Mesenteric fat pad (tissue), 1 donor: ENCODE results near the gene NSMCE4A. TPM values are rescaled to one million over a fixed set of nuclear protein-coding genes. Genes with fewer than 3 reads are reported as not detected.
"Not testable (repeated sequence)": the region's sequence is repeated elsewhere in the genome, so short reads cannot be mapped to it uniquely, and the experiment has no call there.

ENCODE experiments used
- DNase-seq: peaks from one replicate; pipeline ENCODE4 v3.0.0-alpha.2; 2020; ENCODE audit warnings: low spot score
- total RNA-seq: library from RNA; stranded (reverse); fragmentation: NEBNext Ultra II Directional; extraction: Animal tissue kit (Norgen Biotek cat#: 25700); gene quantifications from one replicate; pipeline ENCODE4 v1.2.1, GENCODE V29; 2021
- donor health status: DM: yes; HTN: yes; CAD: no.

Gene NSMCE4A
- total RNA-seq, 1 donor from 2014 or later = 48.0 TPM

GRCh38 chr10:121988361-121989324 is 13.6 kb upstream of the NSMCE4A start, which contains the start of gene TACC2:
TSS of gene TACC2 (plus strand) at chr10:121989163. CDS start at chr10:122021982, 32,819 bp downstream.
- DNase-seq = no peak

- no peak for DNase-seq
These were observed 9.4 kb upstream of the NSMCE4A start for GRCh38 chr10:121984463-121984862.

DNA sequence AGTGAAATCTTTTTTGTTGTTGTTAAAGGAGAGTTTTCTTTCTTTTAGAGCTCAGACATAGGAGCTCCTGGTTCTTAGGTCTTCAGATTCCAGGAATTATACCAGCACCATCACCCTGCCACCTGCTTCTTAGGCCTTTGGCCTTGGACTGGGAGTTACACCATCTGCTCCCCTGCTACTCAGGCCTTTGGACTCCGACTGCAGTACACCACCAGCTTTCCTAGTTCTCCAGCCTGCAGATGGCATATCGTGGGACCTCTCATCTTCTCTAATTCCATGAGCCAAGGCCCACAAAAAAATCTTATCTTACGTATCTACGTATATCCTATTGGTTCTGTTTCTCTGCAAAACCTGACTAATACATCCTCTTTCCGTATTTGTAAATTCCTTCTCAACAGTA is 8.8 kb upstream of the NSMCE4A start:
- no peak for DNase-seq

DNA sequence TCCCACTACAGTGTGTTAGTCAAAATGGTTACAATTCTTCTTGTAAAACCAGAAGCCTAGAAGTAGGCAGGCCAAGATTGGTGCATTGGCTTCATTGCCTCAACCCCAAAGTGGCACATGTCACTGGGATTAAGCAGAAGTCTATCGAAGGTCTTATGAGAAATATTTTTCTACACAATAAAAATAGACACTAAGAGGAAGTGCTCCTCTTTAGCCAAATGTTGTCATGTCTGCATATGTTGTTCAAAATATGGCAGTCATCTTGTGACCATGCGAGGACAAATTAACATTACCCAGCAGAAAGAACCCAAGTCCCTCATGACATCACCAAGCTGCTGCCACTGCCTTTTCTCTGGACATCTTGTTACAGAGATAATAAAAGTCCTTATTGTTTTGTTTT is 6.3 kb upstream of the NSMCE4A start:
- no peak for DNase-seq

- DNase-seq = no peak
These were observed 3.5 kb upstream of the NSMCE4A start for GRCh38 chr10:121978511-121978910.

GRCh38 chr10:121976607-121977006 is 1.6 kb upstream of the NSMCE4A start:
- no peak for DNase-seq

DNA sequence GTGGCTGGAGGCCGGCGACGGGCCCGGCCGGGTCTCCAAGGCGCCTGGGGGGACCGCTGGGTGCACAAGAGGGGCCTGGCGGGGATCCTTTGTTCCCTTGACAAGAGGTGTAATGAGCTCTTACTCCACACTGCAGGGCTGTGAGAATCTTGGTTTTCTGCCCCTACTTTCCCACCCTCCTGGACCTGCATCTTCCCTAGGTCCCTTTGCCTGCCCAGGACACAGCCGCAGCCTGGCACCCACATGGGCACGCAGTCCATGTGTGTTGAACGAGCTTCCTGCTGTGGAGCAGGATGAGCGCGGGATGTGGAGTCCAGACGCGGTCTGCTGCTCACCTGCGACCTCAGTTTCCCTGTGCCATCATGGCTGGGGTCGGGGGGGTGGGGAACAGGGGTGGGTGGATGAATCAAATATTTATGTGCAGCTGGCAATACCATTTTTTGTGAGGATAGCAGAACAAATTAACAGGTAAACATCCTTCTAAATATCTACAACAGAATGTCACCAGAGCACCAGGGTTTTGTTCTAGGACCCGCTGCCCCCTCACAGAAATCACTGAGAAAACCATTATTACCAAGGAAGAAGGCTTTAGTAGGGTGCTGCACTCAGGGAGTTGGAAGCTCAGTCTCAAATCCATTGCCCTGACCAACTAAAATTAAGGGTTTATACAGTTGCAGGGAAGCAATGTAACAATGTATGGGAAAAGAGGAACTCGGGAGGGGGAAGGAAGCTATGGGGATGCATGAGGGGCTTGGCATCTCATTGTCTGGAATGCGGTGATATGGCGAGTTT is 474 bp upstream of the NSMCE4A start:
- DNase-seq = no peak

DNA sequence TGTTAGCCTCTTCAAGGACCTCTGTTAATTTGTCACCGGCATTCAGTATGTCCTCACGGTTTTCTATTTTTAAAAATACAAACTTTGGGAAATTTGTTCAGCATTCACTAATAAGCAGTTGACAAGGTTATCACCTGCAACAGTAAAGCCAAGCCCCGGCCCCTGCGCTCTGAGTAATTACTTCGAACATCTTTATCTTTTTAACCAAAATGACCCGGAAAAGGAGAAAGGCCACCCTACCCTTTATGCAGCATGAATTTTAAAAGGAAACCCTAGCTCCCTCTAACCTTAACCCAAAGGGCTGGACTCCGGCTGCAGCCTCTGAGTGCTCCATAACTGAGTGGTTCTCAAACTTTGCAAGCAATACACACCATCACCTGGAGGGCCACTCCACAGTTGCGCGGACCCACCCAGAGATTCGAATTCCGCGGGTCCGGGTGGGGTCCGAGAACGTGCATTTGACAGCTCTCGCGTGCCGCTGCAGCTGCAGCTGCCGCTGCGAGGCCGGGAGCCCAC is 940 bp downstream of the NSMCE4A start:
- DNase-seq = no peak

DNA sequence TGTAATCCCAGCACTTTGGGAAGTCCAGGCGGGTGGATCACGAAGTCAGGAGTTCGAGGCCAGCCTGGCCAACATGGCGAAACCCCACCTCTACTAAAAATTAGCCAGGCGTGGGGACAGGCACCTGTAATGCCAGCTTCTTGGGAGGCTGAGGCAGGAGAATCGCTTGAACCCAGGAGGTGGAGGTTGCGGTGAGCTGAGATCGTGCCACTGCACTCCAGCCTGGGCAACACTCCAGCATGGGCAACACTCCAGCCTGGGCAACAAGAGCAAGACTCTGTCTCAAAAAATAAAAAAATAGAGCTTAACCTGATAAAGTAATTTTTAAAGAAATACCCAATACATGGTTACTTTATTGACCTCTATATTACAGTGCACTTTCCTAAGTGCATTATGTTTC is 5.9 kb downstream of the NSMCE4A start:
- DNase-seq = not testable (repeated sequence)

- no peak for DNase-seq
These were observed 9.0 kb downstream of the NSMCE4A start for GRCh38 chr10:121965996-121966395.

GRCh38 chr10:121961456-121961855 is 13.6 kb downstream of the NSMCE4A start:
- DNase-seq = no peak

GRCh38 chr10:121959671-121960070 is 15.3 kb downstream of the NSMCE4A start:
- DNase-seq = no peak

DNA sequence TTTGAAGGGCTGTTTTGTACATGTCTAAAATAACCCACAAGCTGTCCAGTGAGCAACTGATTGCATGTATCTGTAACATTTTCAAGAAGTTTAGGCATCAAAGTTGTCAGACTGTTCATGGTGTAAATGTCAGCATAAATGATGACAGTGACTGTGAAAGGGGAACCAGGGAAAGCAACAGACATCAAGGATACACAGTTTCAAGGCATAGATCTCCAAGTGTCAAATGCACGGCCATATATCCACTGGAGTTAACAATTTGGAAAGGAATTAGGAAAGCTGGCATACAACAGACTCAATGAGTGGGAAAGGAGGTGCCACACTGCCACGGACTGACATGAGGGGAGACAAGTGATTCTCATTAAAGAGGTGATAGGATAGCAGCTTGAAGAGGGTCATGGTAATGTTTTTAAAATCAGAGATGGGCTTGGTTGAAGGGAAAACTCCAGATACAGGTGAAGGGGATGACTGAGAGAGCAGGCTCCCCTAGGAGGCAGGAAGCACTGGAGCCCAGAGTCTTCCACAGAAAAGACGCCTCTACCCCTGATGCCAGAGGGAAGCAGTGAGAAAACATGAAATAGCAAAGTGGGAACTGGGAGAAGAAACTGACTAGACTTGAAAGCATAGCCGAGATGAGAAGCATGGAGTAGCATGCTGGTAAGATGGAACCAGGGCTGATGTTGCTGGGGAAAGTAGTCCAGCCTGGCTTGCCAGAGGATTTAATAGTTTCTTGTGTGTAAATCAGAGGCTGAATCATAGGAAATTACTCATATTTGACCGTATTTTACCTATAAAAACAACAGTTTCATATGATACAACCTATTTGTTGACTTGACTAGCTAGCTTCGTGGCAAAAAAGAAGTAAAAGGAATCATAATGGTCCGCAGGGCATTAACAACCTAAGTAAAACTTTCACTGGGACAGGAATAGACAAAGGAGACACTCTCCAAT is 18.6 kb downstream of the NSMCE4A start:
- DNase-seq = no peak

GRCh38 chr10:121952226-121952625 is 22.8 kb downstream of the NSMCE4A start:
- DNase-seq = no peak

DNA sequence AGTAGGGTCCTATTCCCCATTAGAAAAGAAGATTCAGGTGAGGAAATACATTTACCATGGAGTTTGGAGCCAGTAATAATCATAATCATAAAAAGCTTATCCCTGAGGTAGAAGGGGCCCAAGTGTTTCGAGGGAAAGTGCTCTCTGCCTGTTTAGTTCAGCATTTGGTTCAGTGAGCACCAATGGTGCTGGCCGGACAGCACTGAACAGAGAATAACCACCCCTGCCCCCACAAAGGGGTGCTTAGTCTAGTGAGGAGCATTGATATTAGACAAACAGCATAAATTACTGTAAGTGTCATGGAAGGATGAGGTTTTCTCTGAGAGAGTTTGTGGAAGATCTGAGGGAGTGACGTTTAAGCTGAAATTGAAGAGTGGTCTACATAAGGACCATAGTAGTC is 25.6 kb downstream of the NSMCE4A start:
- DNase-seq = no peak

GRCh38 chr10:121949049-121949448 is 26.0 kb downstream of the NSMCE4A start:
- no peak for DNase-seq

GRCh38 chr10:121947343-121948330 is 27.4 kb downstream of the NSMCE4A start:
- DNase-seq = no peak

DNA sequence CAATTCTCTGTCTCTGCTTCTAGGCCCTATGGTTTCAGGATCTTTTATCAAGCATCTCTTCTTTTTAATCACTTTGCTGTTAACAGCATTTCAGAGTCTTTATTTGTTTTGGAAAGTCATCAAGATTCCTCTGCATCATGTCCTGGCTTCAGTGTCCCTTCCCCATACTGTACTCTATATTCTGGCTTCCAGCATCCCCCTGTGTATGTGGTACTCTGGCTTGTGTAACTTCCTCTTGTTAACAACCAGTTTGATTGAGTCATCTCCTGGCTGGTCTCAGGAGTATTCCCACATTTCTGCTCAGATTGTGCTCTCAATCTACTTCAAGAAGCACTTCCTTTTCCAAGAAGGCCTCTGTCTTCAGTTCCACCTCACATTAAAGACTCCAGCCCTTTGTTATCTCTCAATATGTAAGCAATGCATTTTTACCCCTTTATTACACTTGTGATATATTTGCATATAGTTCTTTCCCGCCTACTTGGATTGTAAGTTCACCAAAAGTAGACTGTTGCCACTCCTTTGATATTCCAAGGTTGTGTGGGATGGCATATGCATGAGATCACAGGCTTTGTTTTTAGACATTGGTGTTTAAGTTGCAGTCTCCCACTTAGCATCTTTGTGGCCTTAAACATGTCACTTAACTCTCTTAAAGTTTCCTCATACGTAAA is 32.1 kb downstream of the NSMCE4A start:
- no peak for DNase-seq

DNA sequence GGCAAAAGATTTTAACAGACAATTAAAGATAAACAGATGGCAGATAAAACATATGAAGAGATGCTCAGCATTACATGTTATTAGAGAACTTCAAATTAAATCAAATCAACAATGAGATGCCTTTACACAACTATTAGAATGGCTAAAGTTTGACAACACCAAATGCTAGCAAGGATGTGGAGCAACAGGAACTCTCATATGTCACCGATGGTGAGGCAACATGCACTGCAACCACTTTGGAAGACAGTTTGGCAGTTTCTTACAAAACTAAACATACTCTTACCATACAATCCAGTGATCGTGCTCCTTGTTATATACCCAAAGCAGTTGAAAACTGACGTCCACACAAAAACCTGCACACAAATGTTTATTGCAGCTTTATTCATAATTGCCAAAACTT is 33.5 kb downstream of the NSMCE4A start:
- DNase-seq = no peak
